Activated CD4-positive, CD25-positive, alpha-beta regulatory T cell (primary cell): ENCODE measurements around the gene MITF.

Source experiments
- DNase-seq, 4 experiments: peaks; one replicate each; lab custom pipeline; 2025; lab: John Stamatoyannopoulos, UW

MITF gene

DNA sequence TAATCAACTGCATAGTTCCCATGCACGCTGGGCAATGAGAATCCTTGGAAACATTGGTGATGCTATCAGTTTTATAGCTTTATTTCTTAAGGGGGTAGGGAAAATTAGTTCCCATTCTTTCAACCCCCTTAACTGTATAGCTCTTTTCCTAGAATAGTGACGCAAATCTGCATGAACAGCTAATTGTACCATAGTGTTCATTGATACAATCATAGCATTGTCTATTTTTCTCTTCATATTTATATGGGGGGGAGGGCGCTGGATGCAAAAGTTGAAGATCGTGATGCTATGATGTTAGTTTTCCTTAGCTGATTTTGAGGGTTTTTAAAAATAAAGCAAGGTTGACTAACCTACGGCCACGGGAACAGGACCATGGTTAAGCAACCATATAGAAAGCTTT, 227.9 kb downstream of the MITF start:
- DNase-seq: no peak

DNA sequence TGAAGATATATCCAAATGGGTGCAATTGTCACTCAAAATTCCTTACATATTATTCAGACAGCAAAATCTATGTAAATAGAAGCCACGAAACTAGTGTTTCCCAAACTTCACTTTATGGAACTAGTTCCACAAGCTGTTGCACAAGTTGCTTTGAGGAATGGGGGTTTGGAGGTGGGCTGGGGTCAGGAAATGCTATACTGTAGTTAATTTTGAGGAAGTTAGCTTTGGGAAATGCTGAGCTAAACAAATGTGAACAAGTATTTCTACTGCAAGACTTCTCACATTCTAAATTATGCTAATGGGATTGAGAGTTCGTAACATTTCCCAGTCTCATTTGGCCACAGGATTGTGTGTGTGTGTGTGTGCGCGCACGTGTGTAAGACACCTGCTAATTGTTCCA, 231.6 kb downstream of the MITF start:
- no peak for DNase-seq

DNA sequence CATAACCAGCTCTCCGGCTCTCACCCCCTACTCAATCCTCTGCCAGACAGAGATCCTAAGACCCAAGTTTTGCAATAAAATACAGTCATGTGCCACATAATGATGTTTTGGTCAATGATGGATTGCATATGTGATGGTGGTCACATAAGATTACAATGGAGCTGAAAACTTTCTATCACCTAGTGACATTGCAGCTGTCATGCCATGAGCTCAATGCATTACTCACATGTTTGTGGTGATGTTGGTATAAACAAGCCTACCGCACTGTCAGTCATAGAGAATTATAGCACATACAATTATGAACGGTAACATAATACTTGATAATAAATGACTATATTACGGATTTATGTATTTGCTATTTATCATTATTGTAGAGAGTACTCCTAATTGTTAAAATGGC, 233.4 kb downstream of the MITF start:
- no peak for DNase-seq

DNA sequence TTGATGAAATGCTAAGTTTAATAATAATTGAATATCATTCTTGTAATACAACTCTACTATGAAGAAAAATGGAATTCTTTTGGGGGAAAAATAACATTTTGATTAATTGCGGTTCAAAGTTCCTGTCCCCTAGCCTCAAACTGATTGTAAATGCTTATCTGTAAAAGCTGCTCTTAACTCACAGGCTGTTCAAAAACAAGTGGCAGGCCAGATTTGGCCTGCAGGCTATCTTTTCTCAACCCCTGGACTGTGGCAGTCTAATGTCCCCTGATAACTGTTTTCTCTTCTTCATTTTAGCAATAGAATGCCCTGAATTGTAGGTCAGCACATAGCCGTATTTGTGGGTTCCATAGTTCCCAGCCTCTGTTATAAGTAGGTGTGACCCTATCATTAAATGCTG, 236.8 kb downstream of the MITF start:
- DNase-seq: no peak

DNA sequence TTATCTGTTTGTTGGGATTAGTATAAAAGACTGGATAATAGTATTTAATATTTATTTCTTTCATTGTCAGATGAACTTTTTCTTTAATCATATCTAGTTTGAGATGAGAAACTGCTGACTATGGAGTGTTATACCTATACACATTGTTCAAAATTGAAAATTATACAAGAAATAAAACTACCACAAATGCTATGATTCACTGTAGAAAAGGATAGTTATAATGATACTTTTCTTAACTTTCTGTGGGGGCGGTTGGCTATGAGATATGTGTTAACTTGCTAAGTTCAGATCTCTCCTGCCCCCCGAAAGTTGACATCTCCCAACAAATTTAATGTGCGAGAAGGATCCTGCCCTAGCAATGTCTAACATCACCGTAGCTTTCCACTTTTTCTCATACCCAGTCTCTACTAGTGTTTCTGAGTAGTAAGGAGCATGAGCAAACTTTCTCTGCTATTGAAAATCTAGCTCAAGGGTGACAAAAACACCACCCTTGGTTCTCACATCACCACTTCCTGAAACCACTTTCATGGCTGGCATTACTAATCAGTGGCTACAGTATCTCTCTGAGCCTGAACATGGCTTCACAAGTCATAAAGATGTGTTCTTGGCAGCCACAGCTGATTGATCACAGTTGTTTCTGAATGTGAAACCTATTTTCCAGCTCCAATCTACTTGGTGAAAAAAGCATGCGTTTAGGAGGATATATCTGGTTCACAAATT, 244.4 kb downstream of the MITF start:
- no peak for DNase-seq

DNA sequence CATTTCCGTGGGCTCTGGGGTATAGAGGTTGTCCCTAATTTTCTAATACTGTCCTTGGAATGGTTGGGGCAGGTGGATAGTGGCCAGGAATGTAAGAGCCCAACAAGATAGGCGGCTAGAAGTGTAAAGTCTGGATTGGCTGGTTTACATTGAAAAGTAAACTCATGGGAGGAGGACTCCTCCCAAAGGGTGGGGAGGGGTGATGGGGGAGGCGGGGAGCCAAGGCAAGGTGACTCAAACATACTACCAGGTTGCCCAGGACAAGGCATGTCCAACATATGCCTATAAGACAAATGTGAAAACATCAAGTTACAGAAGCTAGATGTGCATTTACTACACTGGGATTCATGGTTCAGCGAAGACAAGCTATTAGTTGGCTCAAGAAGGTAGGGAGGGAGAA, 246.0 kb downstream of the MITF start:
- DNase-seq: no peak

DNA sequence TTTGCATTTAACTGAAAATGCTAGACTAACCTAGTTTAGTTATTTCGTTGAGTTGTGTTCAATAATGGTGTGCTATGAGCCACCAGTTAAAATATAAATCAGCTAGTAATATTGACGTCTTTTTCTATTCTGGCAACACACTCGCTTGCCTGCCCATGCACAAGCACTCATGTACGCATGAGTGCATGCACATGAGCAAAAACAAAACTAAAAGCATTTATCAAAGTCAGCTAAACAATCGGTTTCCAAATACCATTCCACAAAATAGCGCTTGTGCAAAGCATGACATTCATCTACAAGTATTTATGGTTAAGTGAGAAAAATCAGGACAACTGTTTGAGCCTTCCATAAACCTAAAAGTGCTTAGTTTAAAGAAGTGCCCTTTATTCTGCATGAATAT, 247.2 kb downstream of the MITF start:
- DNase-seq: no peak

DNA sequence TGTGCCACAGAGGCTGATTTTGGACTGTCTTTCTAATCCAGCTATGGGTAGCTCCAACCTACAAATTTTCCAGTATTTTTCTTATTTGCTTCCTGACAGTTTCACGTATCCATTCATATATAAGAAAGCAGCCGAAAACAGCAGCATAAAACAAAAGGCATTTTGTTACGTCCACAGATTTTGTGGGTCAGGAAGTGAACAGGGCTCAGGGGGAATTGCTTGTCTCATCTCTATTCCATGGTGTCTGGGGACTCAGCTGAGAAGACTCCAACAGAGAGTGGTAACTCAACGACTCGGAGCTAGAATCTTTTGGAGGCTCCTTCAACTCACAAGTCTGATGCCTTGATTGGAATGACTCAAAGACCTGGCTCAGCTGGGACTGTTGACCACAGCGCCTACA, 248.6 kb downstream of the MITF start:
- DNase-seq: no peak

DNA sequence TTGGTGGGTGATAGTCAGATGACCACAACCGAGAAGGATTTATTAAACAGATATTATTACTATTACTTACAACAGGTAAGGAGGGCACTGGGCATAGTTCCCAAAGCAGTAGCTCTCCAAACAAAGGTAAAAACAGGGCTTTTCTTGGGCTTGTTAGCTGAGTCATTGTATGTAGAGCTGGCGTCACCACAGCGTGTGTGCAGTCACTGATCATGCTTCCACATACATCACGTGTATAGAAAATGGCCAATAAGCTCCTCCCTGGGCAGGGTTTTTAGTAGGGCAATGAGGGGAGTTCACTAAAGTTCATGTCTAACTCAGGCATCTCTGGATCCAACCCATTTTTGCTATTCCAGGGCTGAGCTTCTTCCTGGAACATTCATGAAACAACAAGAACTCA, 254.5 kb downstream of the MITF start:
- no peak for DNase-seq

DNA sequence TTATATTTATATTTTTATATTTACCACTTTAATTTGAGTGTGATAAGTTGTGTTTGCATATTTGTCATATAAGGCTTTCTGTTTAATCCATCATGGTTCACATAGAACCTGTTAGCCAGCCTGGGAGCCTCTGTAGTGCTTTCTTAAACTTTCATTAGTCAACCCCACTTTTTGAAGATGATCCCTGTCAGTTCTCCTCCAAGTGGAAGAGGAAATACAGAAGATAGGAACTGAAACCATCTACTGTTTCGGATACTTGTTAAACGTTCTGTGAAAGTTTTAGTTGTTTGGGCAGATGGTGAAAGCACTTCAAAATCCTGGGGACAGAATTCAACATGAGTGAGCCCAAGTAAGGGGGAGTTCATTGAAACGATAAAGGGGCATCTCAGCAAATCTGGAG, 255.7 kb downstream of the MITF start:
- no peak for DNase-seq

DNA sequence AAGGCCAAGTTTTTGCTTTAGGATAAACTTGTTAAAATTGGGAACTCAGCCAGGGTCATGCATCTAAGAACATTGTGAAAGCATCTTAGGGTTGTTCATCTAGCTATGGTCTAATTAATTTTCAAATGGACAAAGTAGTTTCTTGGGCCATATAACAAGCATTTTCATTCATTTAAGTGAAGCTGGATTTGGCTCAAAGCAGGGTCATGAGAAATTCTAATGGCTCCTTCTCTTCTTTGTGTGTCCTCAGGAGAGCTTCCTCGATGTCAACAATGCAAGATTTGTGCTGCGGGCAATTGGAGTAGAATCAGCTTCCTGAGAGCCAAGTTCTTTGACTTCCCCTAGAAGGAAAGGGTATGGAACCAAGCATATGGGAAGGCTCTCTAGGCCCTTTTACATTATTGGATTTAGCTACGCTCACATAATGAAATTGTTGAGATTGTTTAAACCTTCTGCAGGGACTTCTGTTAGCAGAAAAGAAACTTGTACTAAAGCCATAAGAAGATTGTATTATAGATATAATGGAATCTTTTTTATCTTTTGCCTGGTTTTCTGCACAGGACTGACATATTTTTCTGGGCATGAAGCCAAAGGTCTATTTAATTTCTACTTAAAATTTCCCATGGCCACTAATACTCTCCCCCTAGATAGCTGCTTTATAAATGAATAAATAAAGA, 258.5 kb downstream of the MITF start:
- DNase-seq: no peak

DNA sequence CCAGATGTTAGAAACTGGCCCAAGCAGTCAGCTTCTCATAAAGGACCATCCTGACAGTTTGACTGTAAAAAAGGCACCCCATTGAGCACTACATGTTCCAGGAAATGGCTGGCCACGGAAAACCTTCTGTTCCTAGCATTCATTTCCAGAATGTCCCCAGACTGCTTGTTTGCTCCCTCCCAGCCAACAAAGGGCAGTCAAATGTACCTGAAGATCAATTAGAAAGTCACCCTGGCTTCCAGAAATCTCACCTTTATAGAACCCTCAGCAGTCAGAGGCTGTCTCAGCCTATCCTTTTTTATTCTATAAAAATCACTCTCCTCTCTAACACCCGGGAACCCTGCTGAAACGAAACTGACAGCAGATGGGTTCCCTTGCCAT, 259.5 kb downstream of the MITF start:
- no peak for DNase-seq

DNA sequence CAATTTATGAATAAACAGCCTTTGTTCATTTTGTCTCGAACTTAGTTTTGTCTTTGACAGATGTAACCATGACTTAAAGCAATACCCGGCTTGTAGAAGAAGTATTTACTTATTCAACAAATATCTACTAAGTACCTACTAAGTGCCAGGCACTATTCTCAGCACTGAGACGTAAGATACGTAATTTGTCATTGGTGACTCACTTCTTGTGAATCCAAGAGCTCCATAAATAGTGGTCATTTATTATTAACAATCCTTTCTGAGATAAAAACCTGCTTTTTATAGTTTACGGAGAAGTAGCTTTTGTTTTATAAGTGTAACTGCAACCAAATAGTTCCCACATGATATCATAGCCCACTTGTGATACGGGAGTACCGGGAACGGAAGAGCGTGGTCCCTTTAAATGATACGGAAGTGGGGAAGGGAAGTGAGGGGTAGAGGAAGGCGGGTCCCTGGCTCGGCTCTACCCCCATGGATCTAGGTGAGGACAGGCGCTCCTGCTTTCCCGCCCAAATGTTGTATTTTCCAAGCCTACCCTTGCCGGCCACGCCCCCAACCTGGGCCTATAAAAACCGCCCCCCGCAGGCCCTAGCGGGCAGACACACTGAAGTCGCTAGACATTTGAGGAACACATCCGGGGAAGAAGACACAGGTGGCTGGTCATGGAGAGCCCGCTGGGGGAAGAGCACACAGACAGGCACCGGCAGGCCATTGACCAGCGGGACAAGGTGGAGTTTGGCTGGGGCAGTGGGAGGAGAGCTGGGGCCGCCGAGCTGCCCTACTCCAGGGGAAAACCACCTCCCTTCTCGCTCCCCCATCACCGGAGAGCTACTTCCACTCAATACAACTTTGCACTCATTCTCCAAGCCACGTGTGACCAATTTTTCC, 260.1 kb downstream of the MITF start, which contains the start of gene SAMMSON:
Gene SAMMSON (plus strand): TSS at position 594 of the 888 bp plus-strand sequence.
- no peak for DNase-seq

DNA sequence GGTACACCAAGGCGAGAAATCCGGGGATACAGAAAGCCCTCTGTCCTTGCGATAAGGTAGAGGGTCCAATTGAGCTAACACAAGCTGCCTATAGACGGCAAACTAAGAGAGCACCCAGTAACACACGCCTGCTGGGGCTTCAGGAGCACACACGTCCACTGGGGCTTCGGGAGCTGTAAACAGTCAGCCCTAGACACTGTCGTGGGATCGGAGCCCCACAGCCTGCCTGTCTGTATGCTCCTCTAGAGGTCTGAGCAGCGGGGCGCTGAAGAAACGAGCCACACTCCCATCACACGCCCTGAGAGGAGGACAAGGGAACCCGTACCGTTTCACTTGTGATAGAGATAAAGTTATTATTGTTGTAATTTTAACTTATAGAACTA, 260.8 kb downstream of the MITF start:
- no peak for DNase-seq

DNA sequence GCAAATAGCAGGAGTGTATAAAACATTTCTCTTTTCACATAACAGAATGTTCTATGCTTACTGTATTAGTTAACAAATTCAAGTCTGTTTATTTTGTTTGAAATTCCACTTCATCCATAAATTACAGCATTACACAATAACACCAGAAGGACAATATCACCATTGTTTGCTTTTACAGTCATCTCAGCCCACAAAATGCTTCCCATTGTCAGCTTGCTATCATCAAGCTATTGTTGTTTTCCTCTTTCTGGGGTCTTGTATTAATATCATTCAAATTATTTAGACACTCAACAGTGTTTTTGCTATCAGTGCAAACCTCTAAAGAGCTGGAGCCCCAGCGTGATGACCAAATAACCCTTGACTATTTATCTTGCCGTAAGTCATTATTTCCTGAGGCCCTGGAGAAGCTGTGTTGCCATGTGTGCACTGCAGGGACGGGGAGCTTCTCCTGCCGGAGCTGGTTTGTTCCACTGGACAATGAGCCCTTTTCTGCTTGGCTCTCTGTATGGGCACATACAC, 261.4 kb downstream of the MITF start:
- DNase-seq: no peak

DNA sequence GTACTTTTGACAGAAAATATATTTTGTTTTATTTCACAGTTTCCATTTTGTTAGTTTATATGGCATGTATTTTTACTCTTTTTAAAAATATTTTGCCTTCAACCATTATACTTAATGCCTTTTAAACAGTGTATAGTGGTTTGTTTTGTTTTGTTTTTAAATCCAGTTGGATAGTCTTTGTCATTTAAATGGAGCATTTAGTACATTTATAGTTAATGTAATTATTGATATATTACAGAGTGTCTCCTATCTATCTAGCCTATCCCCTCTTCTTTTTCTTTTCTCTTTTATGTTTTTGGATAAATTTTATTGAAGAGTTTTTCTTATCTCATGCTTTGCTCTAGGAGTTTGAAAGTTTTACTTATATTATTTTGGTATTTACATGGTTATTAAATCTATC, 263.9 kb downstream of the MITF start:
- no peak for DNase-seq

DNA sequence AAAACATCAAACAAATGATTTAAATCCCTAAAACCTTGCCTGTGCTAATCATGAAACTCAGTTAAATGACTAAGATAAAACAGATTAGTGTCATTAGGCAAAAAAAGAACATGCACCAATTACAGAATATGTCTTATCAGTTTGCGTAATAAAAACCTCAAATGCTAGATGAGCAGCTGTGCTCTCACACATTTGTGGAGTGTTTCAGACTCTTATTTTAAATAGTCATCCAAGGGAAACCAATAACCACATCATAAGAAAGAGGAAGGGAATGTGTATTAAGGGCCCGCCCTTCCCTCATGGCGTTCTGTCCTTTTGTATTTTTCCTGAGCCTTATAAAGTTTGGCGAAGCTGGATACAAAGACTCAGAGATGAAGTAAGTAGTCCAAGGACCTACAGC, 266.8 kb downstream of the MITF start:
- no peak for DNase-seq

DNA sequence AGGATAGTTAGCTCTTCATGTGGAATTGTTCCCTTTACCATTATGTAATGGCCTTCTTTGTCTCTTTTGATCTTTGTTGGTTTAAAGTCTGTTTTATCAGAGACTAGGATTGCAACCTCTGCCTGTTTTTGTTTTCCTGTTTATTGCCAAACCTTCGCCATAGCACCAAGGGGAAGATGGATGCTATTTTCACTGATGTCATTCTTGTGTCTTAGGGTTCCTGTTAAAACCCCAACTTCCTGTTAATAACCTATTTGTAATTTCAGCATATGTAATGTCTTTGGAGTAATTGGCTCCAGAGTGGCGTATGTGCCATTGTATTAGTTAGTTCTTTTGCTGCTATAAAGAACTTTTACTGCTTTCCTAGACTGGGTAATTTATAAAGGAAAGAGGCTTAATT, 271.1 kb downstream of the MITF start:
- DNase-seq: no peak

DNA sequence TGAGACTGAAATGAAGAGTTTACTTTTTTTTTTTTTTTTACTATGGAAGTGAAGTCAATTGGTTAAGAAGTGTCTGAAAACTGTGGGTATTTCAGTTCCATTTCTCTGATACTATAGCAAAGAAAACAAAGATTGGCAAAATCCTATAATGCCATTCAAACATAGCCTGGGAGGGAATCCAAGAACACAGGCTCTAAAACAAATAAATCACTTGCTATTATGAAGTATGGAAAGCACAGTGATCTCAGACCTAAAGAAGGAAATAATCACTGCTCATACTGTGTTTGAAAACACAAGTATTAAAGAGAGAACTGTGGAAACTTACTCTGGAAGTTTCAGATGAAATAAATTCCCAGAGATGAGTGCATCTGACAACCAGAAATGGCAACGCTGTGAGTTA, 272.3 kb downstream of the MITF start:
- DNase-seq: no peak
